DND-41 (cell line): Measurements from ENCODE around the gene MPV17.
A peak's percentile ranks its signal among the peaks of the same experiment; 100 is the strongest.
"Not testable (repeated sequence)": the region's sequence is repeated elsewhere in the genome, so short reads cannot be mapped to it uniquely, and the experiment has no call there.

ENCODE experiments used
- ATAC-seq: fragments of 200-7000 bp; cut with Tn5 transposase; 3 replicates; pipeline ENCODE4 v1.9.1; 2021; ENCODE audit warnings: low read depth; ENCODE audit not compliant: insufficient read depth
- DNase-seq: peaks from one replicate; pipeline ENCODE4 v3.0.0-alpha.2; 2020
- H2AFZ ChIP-seq: 2 replicates; pipeline ENCODE4 v1.6.0; 2012; ENCODE audit warnings: low read depth, low read length
- H3K27ac ChIP-seq: 2 replicates; pipeline ENCODE4 v1.5.1; 2012; ENCODE audit warnings: low read length, inconsistent platforms
- H3K27me3 ChIP-seq: fragments of 200-600 bp; sonication (generic); 2 replicates; pipeline ENCODE4 v1.6.0; 2012; ENCODE audit warnings: low read length, mild to moderate bottlenecking, inconsistent platforms; ENCODE audit not compliant: insufficient read depth, poor library complexity
- H3K36me3 ChIP-seq: 2 replicates; pipeline ENCODE4 v1.5.1; 2012; ENCODE audit warnings: low read length, inconsistent platforms; ENCODE audit not compliant: insufficient read depth
- H3K4me1 ChIP-seq: 2 replicates; pipeline ENCODE4 v1.5.1; 2012; ENCODE audit warnings: mild to moderate bottlenecking, low read length; ENCODE audit not compliant: insufficient read depth
- H3K4me2 ChIP-seq: 2 replicates; pipeline ENCODE4 v1.6.0; 2012; ENCODE audit warnings: mild to moderate bottlenecking, moderate library complexity, low read length, inconsistent platforms; ENCODE audit not compliant: insufficient read depth
- H3K4me3 ChIP-seq, 2 experiments: fragments of 200-600 bp in 1 of 2; shearing (Covaris generic) in 1 of 2; 2 replicates each; pipeline ENCODE4 v1.5.1; 2012 to 2016; ENCODE audit warnings: inconsistent platforms in 2 of 2, low read length in 2 of 2, mild to moderate bottlenecking in 2 of 2, low read depth in 1 of 2, moderate library complexity in 1 of 2
- H3K79me2 ChIP-seq: 2 replicates; pipeline ENCODE4 v1.6.0; 2012; ENCODE audit warnings: low read length, inconsistent platforms; ENCODE audit not compliant: insufficient read depth
- H3K9ac ChIP-seq: 2 replicates; pipeline ENCODE4 v1.6.0; 2012; ENCODE audit warnings: low read depth, mild to moderate bottlenecking, inconsistent platforms, low read length, moderate library complexity
- H3K9me3 ChIP-seq: 2 replicates; pipeline ENCODE4 v1.5.1; 2012; ENCODE audit warnings: low read length, moderate library complexity, mild to moderate bottlenecking, inconsistent platforms; ENCODE audit not compliant: insufficient read depth, severe bottlenecking
- H4K20me1 ChIP-seq: 2 replicates; pipeline ENCODE4 v1.6.0; 2012; ENCODE audit warnings: low read length; ENCODE audit not compliant: insufficient read depth
- EZH2 ChIP-seq: IDR thresholded peaks from 3 replicates; pipeline ENCODE4 v1.6.1; 2012; ENCODE audit warnings: borderline replicate concordance, low read depth, mild to moderate bottlenecking, moderate library complexity, low read length, inconsistent platforms; ENCODE audit not compliant: severe bottlenecking
- TF ChIP-seq, protein P1 (sequence below): IDR thresholded peaks from 2 replicates; pipeline ENCODE4 v1.5.1; 2012; ENCODE audit warnings: borderline replicate concordance, low read length, moderate library complexity, mild to moderate bottlenecking; ENCODE audit not compliant: poor library complexity, severe bottlenecking; ENCODE audit errors: extremely low read depth

Gene MPV17

DNA sequence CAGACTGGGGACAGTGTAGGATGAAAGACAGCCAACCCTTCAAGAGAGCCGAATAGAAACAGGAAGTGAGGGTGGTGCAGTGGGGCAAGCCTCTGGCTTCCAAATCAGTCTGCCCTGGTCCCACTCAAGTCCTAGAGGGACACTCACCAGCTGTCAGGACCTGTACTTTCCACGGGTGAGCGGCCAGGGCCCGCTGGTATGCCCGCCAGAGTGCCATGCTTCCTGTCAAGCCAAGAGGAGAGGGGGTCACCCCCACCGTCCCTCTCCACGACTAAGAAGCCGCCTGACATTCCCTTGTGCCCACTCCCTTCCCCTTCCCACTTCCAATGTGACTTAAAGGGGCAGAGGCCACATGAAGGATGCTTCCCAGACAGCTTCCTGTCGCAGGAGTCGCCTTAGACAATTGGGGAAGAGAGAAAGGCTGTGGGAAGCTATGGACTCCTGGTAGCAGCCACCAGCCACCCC, 564 bp downstream of the MPV17 start:
- Histone ChIP-seq H3K4me2 (peak overlapping the region; percentile 90), H2AFZ (peak overlapping the region; percentile 92)
- ATAC-seq = peak; percentile 44

DNA sequence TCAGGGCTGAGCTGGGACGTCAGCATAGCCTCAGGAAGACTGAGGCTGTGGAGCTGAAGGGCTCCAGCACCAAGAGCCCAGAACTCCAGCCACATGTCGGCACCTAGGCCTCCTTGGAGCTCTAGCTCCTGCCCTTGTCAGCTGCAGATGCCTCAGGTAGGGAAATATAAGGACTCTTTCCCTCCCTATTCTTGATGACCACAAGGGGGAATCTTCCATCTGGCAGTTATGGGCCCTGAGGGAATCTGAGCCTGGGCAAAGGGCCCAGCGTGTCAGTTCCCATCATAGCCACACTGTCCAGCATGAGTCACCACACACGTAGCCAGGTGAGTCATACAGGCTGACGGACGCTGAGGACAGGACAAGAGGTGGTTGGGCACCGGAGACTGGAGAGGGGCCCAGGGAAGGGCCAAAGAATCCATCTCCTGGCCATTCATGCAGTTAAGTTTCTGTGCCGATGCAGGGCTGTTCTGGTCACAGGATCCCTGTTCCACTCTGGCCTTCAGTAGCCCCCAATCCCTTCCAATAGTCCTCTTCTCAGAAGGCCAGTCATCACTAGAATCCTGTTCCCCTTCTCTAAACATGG, 1.8 kb downstream of the MPV17 start:
- H2AFZ ChIP-seq = no peak overlapping the region
- H3K27ac ChIP-seq = peak overlapping the region; percentile 92; the same call in 1 of the 2 replicates
- DNase-seq (no peak), ATAC-seq (no peak)
- peaks cover 35% of the 10 kb centered on the region for H3K79me2 ChIP-seq
- TF ChIP-seq, protein P1, sequence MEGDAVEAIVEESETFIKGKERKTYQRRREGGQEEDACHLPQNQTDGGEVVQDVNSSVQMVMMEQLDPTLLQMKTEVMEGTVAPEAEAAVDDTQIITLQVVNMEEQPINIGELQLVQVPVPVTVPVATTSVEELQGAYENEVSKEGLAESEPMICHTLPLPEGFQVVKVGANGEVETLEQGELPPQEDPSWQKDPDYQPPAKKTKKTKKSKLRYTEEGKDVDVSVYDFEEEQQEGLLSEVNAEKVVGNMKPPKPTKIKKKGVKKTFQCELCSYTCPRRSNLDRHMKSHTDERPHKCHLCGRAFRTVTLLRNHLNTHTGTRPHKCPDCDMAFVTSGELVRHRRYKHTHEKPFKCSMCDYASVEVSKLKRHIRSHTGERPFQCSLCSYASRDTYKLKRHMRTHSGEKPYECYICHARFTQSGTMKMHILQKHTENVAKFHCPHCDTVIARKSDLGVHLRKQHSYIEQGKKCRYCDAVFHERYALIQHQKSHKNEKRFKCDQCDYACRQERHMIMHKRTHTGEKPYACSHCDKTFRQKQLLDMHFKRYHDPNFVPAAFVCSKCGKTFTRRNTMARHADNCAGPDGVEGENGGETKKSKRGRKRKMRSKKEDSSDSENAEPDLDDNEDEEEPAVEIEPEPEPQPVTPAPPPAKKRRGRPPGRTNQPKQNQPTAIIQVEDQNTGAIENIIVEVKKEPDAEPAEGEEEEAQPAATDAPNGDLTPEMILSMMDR = no peak
- TF ChIP-seq EZH2 = no peak
- no peak overlapping the region for H3K4me3 ChIP-seq
- H3K4me1 ChIP-seq = peaks cover 35% of the 10 kb centered on the region
- peaks cover 6% of the 10 kb centered on the region; the same call in 1 of the 2 replicates for H4K20me1 ChIP-seq
- no peaks in the 10 kb centered on the region for H3K27me3 ChIP-seq
- no peaks in the 10 kb centered on the region for H3K9me3 ChIP-seq
- H3K36me3 ChIP-seq = peaks cover 21% of the 10 kb centered on the region
- peak overlapping the region; percentile 90; the same call in 1 of the 2 replicates for H3K4me2 ChIP-seq
- H3K9ac ChIP-seq = peak overlapping the region; percentile 86; the same call in 1 of the 2 replicates

More for the DNA sequence above, 564 bp downstream of the MPV17 start:
- Histone ChIP-seq H3K9me3 (no peaks in the 10 kb centered on the region), H3K27me3 (no peaks in the 10 kb centered on the region), H4K20me1 (peaks cover 6% of the 10 kb centered on the region; the same call in 1 of the 2 replicates), H3K4me1 (peaks cover 35% of the 10 kb centered on the region), H3K79me2 (peaks cover 35% of the 10 kb centered on the region), H3K36me3 (peaks cover 26% of the 10 kb centered on the region), H3K4me3 (peak overlapping the region; percentile 89 to 91), H3K9ac (peak overlapping the region; percentile 86), H3K27ac (peak overlapping the region; percentile 92)
- peak; percentile 27 for DNase-seq
- TF ChIP-seq EZH2 = no peak
- TF ChIP-seq, protein P1 = no peak

DNA sequence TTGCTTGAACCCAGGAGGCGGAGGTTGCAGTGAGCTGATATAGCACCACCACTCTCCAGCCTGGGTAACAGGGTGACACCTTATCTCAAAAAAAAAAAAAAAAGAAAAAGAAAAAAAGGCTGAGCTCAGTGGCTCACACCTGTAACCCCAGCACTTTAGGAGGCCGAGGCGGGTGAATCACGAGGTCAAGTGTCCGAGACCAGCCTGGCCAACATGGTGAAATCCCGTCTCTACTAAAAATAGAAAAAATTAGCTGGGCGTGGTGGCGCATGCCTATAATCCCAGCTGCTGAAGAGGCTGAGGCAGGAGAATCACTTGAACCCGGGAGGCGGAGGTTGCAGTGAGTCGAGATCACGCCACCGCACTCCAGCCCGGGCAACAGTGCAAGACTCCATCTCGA, 3.1 kb downstream of the MPV17 start:
- H3K4me2 ChIP-seq, H3K4me3 ChIP-seq, H3K27ac ChIP-seq, H3K9me3 ChIP-seq, H3K27me3 ChIP-seq, H2AFZ ChIP-seq, DNase-seq, H4K20me1 ChIP-seq, H3K9ac ChIP-seq, ATAC-seq: not testable (repeated sequence)
- Histone ChIP-seq H3K79me2 (peaks cover 35% of the 10 kb centered on the region), H3K36me3 (peaks cover 16% of the 10 kb centered on the region), H3K4me1 (peaks cover 33% of the 10 kb centered on the region)

DNA sequence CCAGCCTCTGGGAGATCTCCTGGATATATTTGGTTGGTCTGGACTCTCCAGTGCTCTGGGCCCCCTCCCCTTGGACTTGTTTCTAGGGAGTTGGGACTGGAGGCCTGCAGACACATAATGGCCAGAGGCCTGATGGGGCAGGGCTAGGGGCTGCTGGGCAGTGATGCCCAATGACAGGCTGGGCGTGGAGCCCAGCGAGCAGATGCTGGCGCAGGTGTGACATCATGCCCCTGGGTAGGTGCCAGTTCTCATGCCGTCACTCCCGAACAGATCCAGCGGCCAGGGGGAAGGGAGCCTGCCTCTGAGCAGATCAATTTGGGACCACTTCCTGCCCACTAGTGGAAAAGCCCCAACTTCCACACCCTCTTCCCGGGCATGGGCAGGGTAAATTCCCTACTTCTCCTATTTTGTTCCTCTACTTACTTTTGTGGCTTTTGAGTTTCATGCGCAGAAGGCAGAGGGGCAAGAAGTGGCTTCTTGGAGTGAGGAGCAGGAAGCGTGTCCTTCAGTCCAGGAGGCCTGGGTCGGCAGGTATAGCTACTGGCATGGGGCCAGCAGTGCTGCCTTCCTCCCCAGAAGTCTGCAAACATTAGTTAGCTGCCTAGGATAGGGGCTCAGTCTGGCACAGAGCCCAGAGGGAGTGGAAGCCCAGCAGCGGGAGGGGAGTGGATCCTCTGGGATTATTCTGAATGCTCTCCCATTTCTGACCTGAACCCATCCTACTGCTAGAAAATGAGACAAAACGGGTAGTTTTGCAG, 6.1 kb downstream of the MPV17 start:
- Histone ChIP-seq H3K79me2 (peaks cover 12% of the 10 kb centered on the region), H3K27me3 (no peaks in the 10 kb centered on the region), H3K36me3 (peaks cover 20% of the 10 kb centered on the region), H3K4me3 (no peak overlapping the region), H3K27ac (no peak overlapping the region), H3K9me3 (no peaks in the 10 kb centered on the region), H2AFZ (no peak overlapping the region), H4K20me1 (peaks cover 6% of the 10 kb centered on the region; the same call in 1 of the 2 replicates), H3K4me1 (peaks cover 11% of the 10 kb centered on the region), H3K9ac (no peak overlapping the region), H3K4me2 (no peak overlapping the region)
- ATAC-seq (no peak), DNase-seq (no peak)
- TF ChIP-seq EZH2 = no peak
- TF ChIP-seq, protein P1 = no peak
